GM21723 (cell line): ENCODE data around the gene FAIM2.

ENCODE experiments used
- ATAC-seq: cut with Tn5 transposase; IDR thresholded peaks from one replicate; pipeline ENCODE4 v1.9.1; 2021; ENCODE audit warnings: mild to moderate bottlenecking, moderate library complexity; ENCODE audit not compliant: unreplicated experiment

FAIM2 gene

GRCh38 chr12:49903700-49904423 is at the start of gene FAIM2:
TSS of gene FAIM2 (minus strand) at chr12:49903900. CDS start at chr12:49903792, 108 bp downstream.
- ATAC-seq, result no peak

GRCh38 chr12:49953151-49953550 is 49.5 kb upstream of the FAIM2 start:
- ATAC-seq, result no peak

DNA sequence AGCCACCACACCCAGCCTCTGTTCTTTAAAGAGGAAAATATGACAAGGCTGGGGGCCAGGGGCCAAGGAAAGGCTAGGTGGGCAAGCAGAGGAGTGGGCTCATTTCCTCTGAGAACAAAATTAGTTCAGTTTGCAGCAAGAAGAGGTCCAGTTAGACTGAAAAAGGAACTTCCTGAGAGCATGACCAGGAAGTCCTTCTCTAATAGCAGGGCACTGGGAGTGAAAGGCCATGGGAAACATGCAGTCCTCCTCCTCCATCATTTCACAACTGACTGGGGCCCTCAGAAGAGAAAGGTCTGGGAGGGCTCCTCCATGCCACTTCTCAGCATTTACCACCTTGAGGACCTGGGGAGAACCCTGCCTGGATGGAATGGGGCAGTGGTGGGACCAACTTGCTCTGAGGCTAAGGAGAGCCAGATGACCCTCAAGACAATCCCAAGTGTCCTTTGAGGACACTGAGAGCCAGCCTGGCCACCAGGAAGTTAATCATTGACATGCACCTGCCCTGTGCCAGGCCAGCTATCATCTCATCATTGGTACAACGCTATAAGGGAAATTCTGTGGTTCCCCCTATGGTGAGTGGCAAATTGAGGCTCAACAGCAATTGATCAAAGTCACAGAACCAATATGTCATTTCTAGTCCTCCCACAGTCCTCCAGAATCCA is 48.8 kb upstream of the FAIM2 start:
- no peak for ATAC-seq

GRCh38 chr12:49951411-49952240 is 47.9 kb upstream of the FAIM2 start:
- ATAC-seq, result no peak

DNA sequence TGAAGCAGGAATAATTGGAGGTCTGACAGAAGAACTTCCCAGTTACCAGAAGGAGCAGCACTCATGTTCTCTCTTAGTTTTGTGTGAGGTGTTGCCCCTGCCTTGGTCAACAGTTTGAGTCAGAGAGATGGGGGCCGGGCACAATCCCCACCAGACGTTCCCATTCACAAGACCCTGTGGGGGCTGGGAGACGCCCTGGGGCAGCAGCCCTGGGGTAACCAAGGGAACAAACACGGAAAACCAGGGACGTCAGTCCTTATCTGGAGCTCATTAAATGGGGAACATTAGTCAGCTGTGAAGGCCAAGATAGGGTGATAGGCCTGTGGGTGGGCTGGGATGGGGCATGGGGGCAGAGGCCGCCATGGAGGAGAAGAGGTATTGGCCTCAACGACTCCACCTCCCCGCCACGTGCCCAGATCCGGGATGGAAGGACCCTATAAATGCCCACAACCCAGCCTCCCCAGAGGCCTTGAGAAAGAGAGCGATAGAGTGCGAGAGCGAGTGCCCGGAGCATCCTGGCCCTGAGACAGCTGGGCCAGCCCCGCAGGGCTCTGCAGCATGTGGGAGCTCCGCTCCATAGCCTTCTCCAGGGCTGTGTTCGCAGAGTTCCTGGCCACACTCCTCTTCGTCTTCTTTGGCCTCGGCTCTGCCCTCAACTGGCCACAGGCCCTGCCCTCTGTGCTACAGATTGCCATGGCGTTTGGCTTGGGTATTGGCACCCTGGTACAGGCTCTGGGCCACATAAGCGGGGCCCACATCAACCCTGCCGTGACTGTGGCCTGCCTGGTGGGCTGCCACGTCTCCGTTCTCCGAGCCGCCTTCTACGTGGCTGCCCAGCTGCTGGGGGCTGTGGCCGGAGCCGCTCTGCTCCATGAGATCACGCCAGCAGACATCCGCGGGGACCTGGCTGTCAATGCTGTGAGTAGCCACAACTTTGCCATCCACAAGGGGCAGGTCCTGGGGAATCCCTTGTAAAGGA is 46.9 kb upstream of the FAIM2 start, which contains the start of gene AQP2:
TSS of gene AQP2 (plus strand) at position 465 of the 979 bp plus-strand sequence. CDS start at position 559, 94 bp downstream.
- no peak for ATAC-seq

DNA sequence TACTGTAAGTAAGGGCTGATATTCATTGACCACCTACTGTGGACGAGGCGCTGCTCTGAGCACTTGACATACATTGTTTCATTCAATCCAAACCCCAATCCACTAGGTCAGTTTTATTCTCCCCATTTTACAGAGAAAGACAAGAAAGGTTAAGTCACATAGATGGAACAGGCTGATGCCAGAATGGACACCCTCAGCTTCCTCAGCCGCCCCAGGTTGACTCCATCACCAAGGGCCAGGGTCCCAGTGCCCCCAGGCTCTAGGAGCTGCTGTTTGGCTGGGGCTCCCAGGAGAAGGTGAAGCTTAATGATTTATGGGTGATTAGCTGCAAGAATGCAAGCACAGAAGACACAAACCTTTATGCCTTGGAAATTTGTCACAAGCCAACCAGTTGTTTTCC is 46.2 kb upstream of the FAIM2 start:
- ATAC-seq, result no peak

DNA sequence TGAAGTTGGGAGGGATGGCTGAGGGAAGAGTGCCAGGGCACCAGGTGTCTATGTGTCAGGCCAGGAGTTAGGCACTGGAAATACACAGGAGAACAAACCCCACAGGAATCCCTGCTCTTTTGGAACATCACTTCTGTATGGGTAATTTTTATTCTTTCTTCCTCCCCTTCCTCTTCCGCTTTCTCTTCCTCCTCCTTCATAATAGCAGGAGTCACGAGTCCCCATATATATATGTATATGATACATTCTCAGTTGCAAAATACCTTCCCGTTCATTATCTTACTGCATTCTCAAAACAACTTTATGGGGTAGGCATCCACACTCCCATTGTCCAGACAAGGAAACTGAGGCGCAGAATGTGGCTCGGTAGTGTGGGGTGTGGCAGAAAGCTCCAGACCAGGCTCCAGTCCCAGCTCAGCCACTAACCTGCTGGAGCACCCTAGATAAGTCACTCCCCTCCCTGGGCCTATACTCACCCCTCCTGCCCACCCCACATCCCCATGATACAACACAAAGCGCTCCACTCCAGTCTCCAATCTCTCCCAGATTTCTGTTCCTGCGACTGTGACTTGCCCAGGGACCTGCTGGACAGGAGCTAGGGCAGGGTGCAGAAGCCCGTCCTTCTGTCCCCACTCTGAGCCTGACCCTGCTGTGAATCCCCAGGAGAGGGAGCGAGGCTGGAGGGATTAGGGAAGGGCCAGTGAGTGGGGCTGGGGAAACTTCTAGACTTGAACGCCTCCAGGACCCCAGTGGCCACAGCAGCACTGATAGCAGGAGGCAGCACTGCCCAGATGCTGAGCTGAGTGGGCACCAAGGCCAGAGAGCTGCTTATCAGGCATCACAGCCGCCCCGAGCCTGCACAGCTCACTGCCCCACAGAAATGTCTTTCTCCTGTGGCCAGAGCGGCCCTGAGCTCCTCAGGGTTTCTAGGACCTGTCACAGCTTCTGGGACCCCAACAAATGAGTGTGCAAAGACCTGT is 45.5 kb upstream of the FAIM2 start:
- ATAC-seq, result no peak

GRCh38 chr12:49947593-49948226 is 44.0 kb upstream of the FAIM2 start:
- no peak for ATAC-seq

- ATAC-seq, result no peak
Observed at GRCh38 chr12:49946497-49946896, 42.8 kb upstream of the FAIM2 start.

GRCh38 chr12:49946086-49946485 is 42.4 kb upstream of the FAIM2 start:
- no peak for ATAC-seq

- ATAC-seq, result peak; percentile 92
Observed at GRCh38 chr12:49945394-49946080, 41.8 kb upstream of the FAIM2 start.

DNA sequence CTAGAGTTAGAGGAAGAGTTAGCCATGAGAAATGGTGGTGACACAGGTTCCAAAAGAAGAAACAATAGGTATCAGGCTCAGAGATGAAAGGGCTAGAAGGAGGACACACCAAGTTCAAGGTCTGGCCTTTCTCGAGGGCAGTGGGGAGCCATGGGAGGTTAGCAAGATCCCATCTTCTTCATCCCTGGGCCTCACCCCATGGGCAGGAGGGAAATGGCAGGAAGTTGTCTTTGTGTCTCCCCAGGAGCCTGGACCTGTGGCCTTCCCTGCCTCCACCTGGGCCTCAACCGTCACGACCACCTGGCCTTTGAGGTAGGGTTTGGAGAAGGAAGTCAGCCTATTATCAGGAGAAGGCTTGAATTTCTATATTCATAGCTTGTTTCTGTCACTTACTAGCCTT is 41.0 kb upstream of the FAIM2 start:
- ATAC-seq, result no peak

GRCh38 chr12:49944046-49944445 is 40.3 kb upstream of the FAIM2 start:
- no peak for ATAC-seq

GRCh38 chr12:49943625-49943960 is 39.9 kb upstream of the FAIM2 start:
- no peak for ATAC-seq

DNA sequence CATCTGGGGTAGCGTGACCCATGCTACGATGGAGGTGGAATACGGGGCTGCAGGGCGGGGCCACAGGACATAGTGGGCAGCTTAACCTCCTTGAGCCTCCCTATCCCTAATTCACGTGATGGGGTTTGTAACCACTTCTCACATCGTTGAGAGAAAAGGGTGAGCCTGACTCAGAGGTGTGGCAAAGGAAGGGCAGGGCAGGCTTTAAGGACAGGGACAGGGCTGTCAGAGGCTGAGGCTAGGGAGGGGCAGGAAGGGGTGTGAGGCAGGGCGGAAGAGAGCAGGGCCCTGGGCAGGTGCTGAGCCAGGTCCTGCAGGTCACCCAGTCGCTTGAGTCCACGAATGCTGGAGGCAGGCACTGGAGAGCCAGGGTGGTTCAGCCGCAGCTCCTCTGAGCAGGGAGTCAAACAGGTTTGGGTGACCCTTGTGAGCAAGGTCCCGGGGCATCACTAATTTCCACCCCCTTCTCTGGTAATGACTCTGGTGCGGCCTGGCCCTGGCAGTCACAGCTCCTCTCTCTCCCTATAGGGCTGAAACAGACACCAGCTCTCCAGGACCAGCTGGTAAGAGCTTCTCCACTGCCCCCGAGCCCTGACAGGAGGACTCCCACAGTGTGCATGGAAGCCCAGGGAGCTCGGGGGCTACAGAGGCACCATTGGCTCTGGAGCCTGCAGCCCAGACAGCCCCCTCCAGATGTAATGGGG is 39.4 kb upstream of the FAIM2 start:
- no peak for ATAC-seq

DNA sequence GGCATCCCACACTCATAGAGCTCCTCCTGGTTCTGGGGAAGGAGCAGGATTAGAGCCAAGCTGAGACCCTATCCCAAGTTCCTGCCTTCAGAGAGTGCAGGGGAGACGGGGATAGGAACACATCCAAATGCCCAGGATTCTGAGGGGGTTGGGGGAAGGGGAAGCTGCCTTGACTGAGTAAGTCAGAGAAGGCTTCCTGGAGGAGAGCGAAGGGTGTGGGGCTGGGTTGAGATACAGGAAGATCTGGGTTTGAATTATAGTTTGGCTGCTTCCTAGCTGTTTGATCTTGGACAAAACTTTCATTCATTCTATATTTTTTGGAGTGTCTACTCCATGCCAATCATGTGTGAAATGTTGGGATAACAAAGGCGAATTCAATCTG is 38.8 kb upstream of the FAIM2 start:
- ATAC-seq, result no peak
